ENCODE results near the gene PARD3B. TPM values are rescaled to one million over a fixed set of nuclear protein-coding genes. Genes with fewer than 3 reads are reported as not detected.

Gene PARD3B
- total RNA-seq, 1 donor from 2014 or later: 29.7 TPM

DNA sequence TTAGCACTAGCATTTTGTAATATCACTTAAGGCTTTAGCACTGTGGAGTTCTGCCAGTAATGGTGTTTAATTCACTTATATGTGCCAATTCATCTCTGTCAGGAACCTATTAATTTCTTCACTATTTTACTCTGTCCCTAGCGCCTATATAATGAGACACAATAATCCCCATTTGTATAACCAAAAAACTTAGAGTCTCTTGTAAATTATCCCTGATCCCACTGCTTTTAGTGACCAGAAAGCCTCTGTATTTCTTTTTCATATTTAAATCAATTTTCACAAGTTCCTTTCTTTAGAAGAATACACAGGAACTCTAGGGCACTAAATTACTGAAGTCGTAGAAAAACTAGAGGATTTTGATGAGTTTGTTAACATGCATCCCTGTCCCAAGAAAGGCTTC, 894.3 kb downstream of the PARD3B start:
- Mint-ChIP-seq H3K4me1 (ENCODE audit: low read depth) (peaks cover 6% of the 10 kb centered on the region), H3K27ac (no peak overlapping the region)

DNA sequence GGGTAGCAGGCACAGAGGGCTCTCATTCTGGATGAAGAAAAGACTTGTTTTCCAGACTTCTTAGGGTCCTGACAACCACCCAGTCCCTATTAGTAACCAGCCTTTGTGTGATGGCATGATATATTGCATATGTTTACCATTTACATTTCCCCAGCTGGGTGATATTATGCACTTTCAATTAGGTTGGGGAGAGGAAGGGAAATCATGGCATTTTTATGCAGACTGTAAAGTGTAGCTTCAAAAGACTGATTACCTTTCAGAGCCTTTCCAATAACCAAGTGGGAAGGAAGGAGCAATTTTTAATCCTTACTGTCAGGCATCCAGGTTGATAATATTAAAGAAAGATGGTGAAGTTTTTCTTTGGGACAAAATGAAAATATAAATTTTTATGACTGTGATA, 896.2 kb downstream of the PARD3B start:
- peaks cover 6% of the 10 kb centered on the region for H3K4me1 Mint-ChIP-seq (ENCODE audit: low read depth)

More for the DNA sequence above, 894.3 kb downstream of the PARD3B start:
- Mint-ChIP-seq H3K36me3 (ENCODE audit: insufficient read depth) (peaks cover 20% of the 10 kb centered on the region), H3K27me3 (no peaks in the 10 kb centered on the region), H3K9me3 (ENCODE audit: low read depth) (peaks cover 15% of the 10 kb centered on the region), H3K4me3 (ENCODE audit: low read depth) (no peak overlapping the region)
- no peak for DNase-seq (ENCODE audit: low spot score, unreplicated experiment)
- TF ChIP-seq, protein P1, sequence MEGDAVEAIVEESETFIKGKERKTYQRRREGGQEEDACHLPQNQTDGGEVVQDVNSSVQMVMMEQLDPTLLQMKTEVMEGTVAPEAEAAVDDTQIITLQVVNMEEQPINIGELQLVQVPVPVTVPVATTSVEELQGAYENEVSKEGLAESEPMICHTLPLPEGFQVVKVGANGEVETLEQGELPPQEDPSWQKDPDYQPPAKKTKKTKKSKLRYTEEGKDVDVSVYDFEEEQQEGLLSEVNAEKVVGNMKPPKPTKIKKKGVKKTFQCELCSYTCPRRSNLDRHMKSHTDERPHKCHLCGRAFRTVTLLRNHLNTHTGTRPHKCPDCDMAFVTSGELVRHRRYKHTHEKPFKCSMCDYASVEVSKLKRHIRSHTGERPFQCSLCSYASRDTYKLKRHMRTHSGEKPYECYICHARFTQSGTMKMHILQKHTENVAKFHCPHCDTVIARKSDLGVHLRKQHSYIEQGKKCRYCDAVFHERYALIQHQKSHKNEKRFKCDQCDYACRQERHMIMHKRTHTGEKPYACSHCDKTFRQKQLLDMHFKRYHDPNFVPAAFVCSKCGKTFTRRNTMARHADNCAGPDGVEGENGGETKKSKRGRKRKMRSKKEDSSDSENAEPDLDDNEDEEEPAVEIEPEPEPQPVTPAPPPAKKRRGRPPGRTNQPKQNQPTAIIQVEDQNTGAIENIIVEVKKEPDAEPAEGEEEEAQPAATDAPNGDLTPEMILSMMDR (IDR thresholded peaks at IDR 0.05; ENCODE audit: unreplicated experiment): no peak

DNA sequence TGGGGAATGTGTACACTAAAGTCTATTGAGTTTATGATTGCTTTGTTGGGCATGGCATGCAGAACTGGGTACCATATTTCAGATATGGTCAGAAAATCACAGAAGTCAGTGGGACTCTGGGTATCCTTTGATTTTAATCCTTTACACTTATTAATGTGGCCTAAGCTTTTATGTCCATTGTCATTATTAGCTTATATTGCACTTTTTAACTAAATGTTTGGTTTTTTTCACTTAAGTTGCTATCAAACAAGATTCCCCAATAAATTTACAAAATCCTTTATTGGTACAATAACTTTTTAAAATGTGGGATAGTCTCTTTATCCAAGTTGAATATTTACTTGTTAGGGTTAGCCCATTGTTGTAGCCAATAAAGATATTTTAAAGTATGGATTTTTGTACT, 902.9 kb downstream of the PARD3B start:
- Mint-ChIP-seq H3K4me3 (ENCODE audit: low read depth) (no peak overlapping the region), H3K27ac (no peak overlapping the region), H3K9me3 (ENCODE audit: low read depth) (peaks cover 7% of the 10 kb centered on the region), H3K27me3 (no peaks in the 10 kb centered on the region), H3K4me1 (ENCODE audit: low read depth) (peaks cover 2% of the 10 kb centered on the region), H3K36me3 (ENCODE audit: insufficient read depth) (peaks cover 5% of the 10 kb centered on the region)
- no peak for DNase-seq (ENCODE audit: low spot score, unreplicated experiment)
- TF ChIP-seq, protein P1 (IDR thresholded peaks at IDR 0.05; ENCODE audit: unreplicated experiment): no peak

More for the DNA sequence above, 896.2 kb downstream of the PARD3B start:
- peaks cover 15% of the 10 kb centered on the region for H3K9me3 Mint-ChIP-seq (ENCODE audit: low read depth)
- no peak for DNase-seq (ENCODE audit: low spot score, unreplicated experiment)
- TF ChIP-seq, protein P1 (IDR thresholded peaks at IDR 0.05; ENCODE audit: unreplicated experiment): no peak
- H3K27ac Mint-ChIP-seq: no peak overlapping the region
- no peak overlapping the region for H3K4me3 Mint-ChIP-seq (ENCODE audit: low read depth)
- H3K27me3 Mint-ChIP-seq: no peaks in the 10 kb centered on the region
- peaks cover 20% of the 10 kb centered on the region for H3K36me3 Mint-ChIP-seq (ENCODE audit: insufficient read depth)

DNA sequence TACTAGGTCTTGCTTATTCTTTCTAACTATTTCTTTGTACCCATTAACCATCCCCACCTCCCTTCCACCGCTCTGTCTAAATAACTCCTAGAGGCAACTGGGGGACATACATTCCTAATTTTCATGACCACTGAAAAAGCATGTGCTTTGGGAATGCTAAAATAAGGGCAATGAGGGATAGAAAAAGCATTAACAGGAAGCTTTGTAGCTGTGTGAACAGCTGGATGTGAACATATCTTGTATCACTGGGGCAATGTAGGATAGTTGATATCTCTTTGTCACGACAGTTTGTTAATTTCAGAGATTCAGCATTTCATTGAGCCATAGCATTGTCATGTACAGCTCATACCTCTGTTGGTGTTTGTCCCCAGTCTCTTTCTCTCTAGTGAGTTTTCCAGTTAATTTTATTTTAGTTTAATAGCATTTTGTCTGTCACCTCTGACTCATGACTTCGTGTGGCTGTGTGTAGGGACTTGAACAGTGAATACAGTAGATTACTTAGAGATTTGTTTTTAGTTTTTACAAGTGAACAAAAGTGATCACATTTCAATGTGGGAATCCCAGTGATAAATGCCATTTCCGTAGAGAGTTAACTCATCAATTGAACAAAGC, 906.7 kb downstream of the PARD3B start:
- Mint-ChIP-seq H3K4me1 (ENCODE audit: low read depth) (peaks cover 2% of the 10 kb centered on the region), H3K36me3 (ENCODE audit: insufficient read depth) (no peaks in the 10 kb centered on the region), H3K27me3 (no peaks in the 10 kb centered on the region), H3K9me3 (ENCODE audit: low read depth) (peaks cover 3% of the 10 kb centered on the region), H3K4me3 (ENCODE audit: low read depth) (no peak overlapping the region), H3K27ac (no peak overlapping the region)
- TF ChIP-seq, protein P1 (IDR thresholded peaks at IDR 0.05; ENCODE audit: unreplicated experiment): no peak
- DNase-seq (ENCODE audit: low spot score, unreplicated experiment): no peak

DNA sequence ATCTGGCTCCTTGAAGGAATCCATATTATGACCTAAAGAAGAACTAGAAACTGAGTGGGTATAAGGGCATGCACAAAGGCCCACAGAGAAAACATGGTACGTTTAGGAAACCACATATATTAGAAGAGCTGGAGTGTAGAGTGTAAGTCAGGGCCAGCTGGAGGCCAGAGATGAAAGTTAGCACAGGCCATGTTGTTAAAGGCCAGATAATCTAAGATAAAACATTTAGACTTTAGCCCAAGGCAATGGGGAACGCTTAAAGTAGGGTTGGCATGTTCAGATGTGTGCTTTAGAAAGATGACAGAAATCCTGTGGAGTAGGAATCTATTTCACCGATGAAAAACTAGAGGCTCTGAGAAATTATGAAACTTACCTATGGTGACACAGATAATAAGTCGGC, 907.9 kb downstream of the PARD3B start:
- H3K4me3 Mint-ChIP-seq (ENCODE audit: low read depth): no peak overlapping the region
- H3K27ac Mint-ChIP-seq: no peak overlapping the region
- peaks cover 2% of the 10 kb centered on the region for H3K4me1 Mint-ChIP-seq (ENCODE audit: low read depth)
- H3K27me3 Mint-ChIP-seq: no peaks in the 10 kb centered on the region
- H3K9me3 Mint-ChIP-seq (ENCODE audit: low read depth): peaks cover 3% of the 10 kb centered on the region
- DNase-seq (ENCODE audit: low spot score, unreplicated experiment): no peak
- TF ChIP-seq, protein P1 (IDR thresholded peaks at IDR 0.05; ENCODE audit: unreplicated experiment): no peak
- no peaks in the 10 kb centered on the region for H3K36me3 Mint-ChIP-seq (ENCODE audit: insufficient read depth)

All from progenitor cell of endocrine pancreas (in vitro differentiated cells).